HCT116 (cell line): ENCODE results near the gene ZNF385A. TPM values are rescaled to one million over a fixed set of nuclear protein-coding genes. Genes with fewer than 3 reads are reported as not detected.

Experiments used
- ATAC-seq: fragments of 200-7000 bp; cut with Tn5 transposase; 2 replicates; pipeline ENCODE4 v1.9.1; 2020; ENCODE audit warnings: mild to moderate bottlenecking, moderate library complexity
- BruUV-seq: library from RNA; stranded (reverse); fragments of 400-500 nt; replicated peaks from 2 replicates; lab custom pipeline; 2021; lab: Mats Ljungman, UMichigan
- CTCF ChIA-PET: fragments of 300-600 bp; sonication (Branson Sonifier 250); formaldehyde crosslinking; loops from one replicate; lab custom pipeline; 2021; ENCODE audit warnings: antibody characterized with exemption; lab: Charles Lee
- POLR2A ChIA-PET: fragments of 300-600, 350-600 bp; sonication (Branson Sonifier 250); formaldehyde crosslinking; loops from one replicate; lab custom pipeline; 2021; ENCODE audit warnings: antibody characterized with exemption; lab: Charles Lee
- RAD21 ChIA-PET, 2 experiments: fragments of 300-600 bp; sonication (Branson Sonifier 250); formaldehyde crosslinking; loops; one replicate each; lab custom pipeline; 2023; ENCODE audit warnings: low total read pairs in 2 of 2; ENCODE audit not compliant: uncharacterized antibody in 2 of 2, unreplicated experiment in 2 of 2, low non-redundant PET in 1 of 2; lab: Charles Lee
- DNase-seq: peaks from one replicate; pipeline ENCODE4 v3.0.0-alpha.2; 2010; ENCODE audit warnings: low read depth, low spot score
- H2AFZ ChIP-seq: fragments of 200-600 bp; shearing (Covaris generic), sonication (generic); 2 replicates; pipeline ENCODE4 v1.6.1; 2017; ENCODE audit warnings: low read depth, mixed run types, mixed read lengths, antibody characterized with exemption, low read length; ENCODE audit not compliant: poor library complexity, severe bottlenecking
- H3K27ac ChIP-seq: 2 replicates; pipeline ENCODE4 v1.5.1; 2012; ENCODE audit warnings: low read depth, low read length
- H3K27me3 ChIP-seq: fragments of 200-600 bp; sonication (generic); 2 replicates; pipeline ENCODE4 v1.6.1; 2016; ENCODE audit warnings: mixed run types, low read length, mixed read lengths; ENCODE audit not compliant: insufficient read depth
- H3K36me3 ChIP-seq, 2 experiments: fragments of 200-500 bp in 1 of 2; fragments of 200-600 bp in 1 of 2; sonication (Bioruptor generic) in 1 of 2; sonication (generic) in 1 of 2; 2 replicates each; pipeline versions ENCODE4 v1.5.1 to v1.6.1; 2014 to 2016; ENCODE audit warnings: low read length in 2 of 2, inconsistent platforms in 1 of 2, mixed read lengths in 1 of 2, mixed run types in 1 of 2; ENCODE audit not compliant: insufficient read depth in 2 of 2, control insufficient read depth in 1 of 2
- H3K4me1 ChIP-seq, 2 experiments: fragments of 200-600 bp in 1 of 2; sonication (generic) in 1 of 2; 2 replicates each; pipeline versions ENCODE4 v1.5.1 to v1.6.1; 2012 to 2017; ENCODE audit warnings: low read length in 2 of 2, inconsistent platforms in 1 of 2, mild to moderate bottlenecking in 1 of 2, mixed read lengths in 1 of 2, mixed run types in 1 of 2, moderate library complexity in 1 of 2; ENCODE audit not compliant: insufficient read depth in 2 of 2, control insufficient read depth in 1 of 2
- H3K4me2 ChIP-seq: fragments of 200-600 bp; sonication (generic); 2 replicates; pipeline ENCODE4 v1.6.1; 2017; ENCODE audit warnings: mixed run types, low read length, mixed read lengths
- H3K4me3 ChIP-seq, 2 experiments: fragments of 200-600 bp in 1 of 2; sonication (generic) in 1 of 2; replicated peaks in 1 of 2; 2 replicates each; pipeline ENCODE4 v1.5.1; 2011 to 2016; ENCODE audit warnings: low read length in 2 of 2, control low read depth in 1 of 2, low read depth in 1 of 2, mild to moderate bottlenecking in 1 of 2, mixed read lengths in 1 of 2, mixed run types in 1 of 2
- H3K79me2 ChIP-seq: fragments of 200-600 bp; sonication (generic); 2 replicates; pipeline ENCODE4 v1.6.1; 2017; ENCODE audit warnings: mild to moderate bottlenecking, mixed run types, low read length, moderate library complexity, mixed read lengths; ENCODE audit not compliant: insufficient read depth
- H3K9ac ChIP-seq: fragments of 200-600 bp; sonication (generic); 2 replicates; pipeline ENCODE4 v1.6.1; 2016; ENCODE audit warnings: low read length, mixed read lengths
- H3K9me2 ChIP-seq: fragments of 200-600 bp; sonication (generic), shearing (Covaris generic); 2 replicates; pipeline ENCODE4 v1.6.1; 2017; ENCODE audit warnings: mixed run types, mild to moderate bottlenecking, moderate library complexity; ENCODE audit not compliant: insufficient read depth
- H3K9me3 ChIP-seq, 2 experiments: fragments of 200-500 bp in 1 of 2; fragments of 200-600 bp in 1 of 2; sonication (Bioruptor generic) in 1 of 2; sonication (generic) in 1 of 2; 2 replicates each; pipeline ENCODE4 v1.6.1; 2014 to 2017; ENCODE audit warnings: low read length in 2 of 2, mixed read lengths in 2 of 2, inconsistent platforms in 1 of 2, low read depth in 1 of 2, mild to moderate bottlenecking in 1 of 2, mixed run types in 1 of 2, moderate library complexity in 1 of 2; ENCODE audit not compliant: control insufficient read depth in 1 of 2, insufficient read depth in 1 of 2
- H4K20me1 ChIP-seq: fragments of 200-600 bp; sonication (generic), shearing (Covaris generic); 2 replicates; pipeline ENCODE4 v1.6.1; 2017; ENCODE audit warnings: mixed run types, mild to moderate bottlenecking, moderate library complexity; ENCODE audit not compliant: insufficient read depth
- CBX3 ChIP-seq: IDR thresholded peaks from 2 replicates; pipeline ENCODE4 v1.6.1; 2012; ENCODE audit warnings: low read depth
- CEBPB ChIP-seq: IDR thresholded peaks from 2 replicates; pipeline ENCODE4 v1.6.1; 2012; ENCODE audit warnings: low read depth
- EGR1 ChIP-seq: IDR thresholded peaks from 2 replicates; pipeline ENCODE4 v1.6.1; 2012; ENCODE audit warnings: low read depth
- EZH2 ChIP-seq: fragments of 200-600 bp; sonication (generic); IDR thresholded peaks from 2 replicates; pipeline ENCODE4 v1.6.1; 2017; ENCODE audit warnings: antibody characterized with exemption, mixed run types
- JUND ChIP-seq: IDR thresholded peaks from 2 replicates; pipeline ENCODE4 v1.6.1; 2012
- POLR2AphosphoS5 ChIP-seq: IDR thresholded peaks from 2 replicates; pipeline ENCODE4 v1.6.1; 2011; ENCODE audit warnings: mild to moderate bottlenecking, low read depth, low read length, moderate library complexity
- RAD21 ChIP-seq: IDR thresholded peaks from 2 replicates; pipeline ENCODE4 v1.6.1; 2012; ENCODE audit warnings: low read depth, mild to moderate bottlenecking
- SIN3A ChIP-seq: IDR thresholded peaks from 2 replicates; pipeline ENCODE4 v1.6.1; 2012; ENCODE audit warnings: low read depth
- SP1 ChIP-seq: IDR thresholded peaks from 2 replicates; pipeline ENCODE4 v1.6.1; 2012; ENCODE audit warnings: low read depth
- TCF7L2 ChIP-seq: IDR thresholded peaks from 2 replicates; pipeline ENCODE4 v1.7.0; 2011; ENCODE audit warnings: borderline replicate concordance, inconsistent platforms; ENCODE audit not compliant: insufficient read depth, insufficient read length; ENCODE audit errors: extremely low read depth
- YY1 ChIP-seq: IDR thresholded peaks from 2 replicates; pipeline ENCODE4 v1.6.1; 2011; ENCODE audit warnings: low read length, low read depth, moderate library complexity, mild to moderate bottlenecking; ENCODE audit not compliant: insufficient replicate concordance; ENCODE audit errors: extremely low read depth
- ZFX ChIP-seq: fragments of 450-650 bp; IDR thresholded peaks from 2 replicates; pipeline ENCODE4 v1.6.1; 2017
- ZNF274 ChIP-seq: fragments of 200-500 bp; sonication (Bioruptor generic); IDR thresholded peaks from 2 replicates; pipeline ENCODE4 v1.6.1; 2014; ENCODE audit warnings: mild to moderate bottlenecking, low read depth, low read length, inconsistent platforms
- intact Hi-C: fragments of 100-400 bp; cut with micrococcal nuclease; formaldehyde crosslinking; loops from 2 replicates; pipeline ENCODE4 v1.10.0; 2022
- total RNA-seq: library from RNA; stranded (reverse); gene quantifications from one replicate; pipeline ENCODE4 v1.2.1, GENCODE V29; 2021; ENCODE audit not compliant: unreplicated experiment
- TF ChIP-seq, protein P1 (sequence below): IDR thresholded peaks from 2 replicates; pipeline ENCODE4 v1.6.1; 2012
- TF ChIP-seq, protein P2 (sequence below), 3 experiments: fragments of 200-600 bp in 1 of 3; sonication (generic) in 1 of 3; IDR thresholded peaks in 2 of 3; conservative IDR thresholded peaks in 1 of 3; 2 replicates each; pipeline ENCODE4 v1.5.1; 2012 to 2017; ENCODE audit warnings: low read depth in 2 of 3, low read length in 2 of 3, antibody characterized with exemption in 1 of 3, borderline replicate concordance in 1 of 3, control low read depth in 1 of 3, mild to moderate bottlenecking in 1 of 3, mixed read lengths in 1 of 3, mixed run types in 1 of 3, moderate library complexity in 1 of 3; ENCODE audit not compliant: insufficient read depth in 1 of 3
- TF ChIP-seq, protein P3 (sequence below): IDR thresholded peaks from 2 replicates; pipeline ENCODE4 v1.6.1; 2012; ENCODE audit warnings: low read depth

Gene ZNF385A
- total RNA-seq, 1 experiment from 2014 or later = 34.7 TPM

DNA sequence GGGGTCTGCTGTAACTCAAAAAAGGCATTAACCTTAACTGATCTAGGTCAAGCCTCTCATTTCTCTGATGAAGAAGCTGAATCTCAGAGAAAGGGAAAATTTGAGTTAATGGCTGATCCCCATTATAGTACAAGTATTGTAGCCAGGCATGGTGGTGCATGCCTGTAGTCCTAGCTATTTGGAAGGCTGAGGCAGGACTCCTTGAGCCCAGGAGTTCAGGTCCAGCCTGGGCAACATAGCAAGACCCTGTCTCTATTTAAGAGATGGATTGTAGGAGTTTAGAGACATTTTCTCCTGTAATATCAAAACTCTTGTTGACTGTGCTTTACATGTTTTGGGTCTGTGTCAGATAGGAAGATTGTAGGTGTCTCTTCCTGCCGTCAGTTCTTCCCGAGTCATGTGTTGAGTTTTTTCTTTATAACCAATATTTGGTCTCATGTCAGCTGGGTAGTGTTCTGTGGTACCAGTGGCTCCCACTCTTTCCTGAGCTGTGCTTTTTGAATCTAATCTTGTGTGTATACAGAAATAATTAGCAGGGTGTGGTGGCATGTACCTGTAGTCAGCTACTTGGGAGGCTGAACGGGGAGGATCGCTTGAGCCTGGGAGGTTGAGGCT, 51.0 kb downstream of the ZNF385A start:
- Histone ChIP-seq H3K79me2 (peaks cover 98% of the 10 kb centered on the region), H3K9me2 (no peaks in the 10 kb centered on the region), H3K4me1 (peaks cover 27 to 38% of the 10 kb centered on the region in 2 experiments), H4K20me1 (peaks cover 9% of the 10 kb centered on the region; the same call in 1 of the 2 replicates)
- RAD21 ChIA-PET = no interaction called here
- no peak for TF ChIP-seq ZFX
- TF ChIP-seq ZNF274 = no peak
- TF ChIP-seq JUND = no peak
- TF ChIP-seq TCF7L2 = no peak
- no peak for TF ChIP-seq SP1
- no peak for TF ChIP-seq CEBPB
- TF ChIP-seq POLR2AphosphoS5 = no peak
- TF ChIP-seq EGR1 = no peak
- TF ChIP-seq SIN3A = no peak
- no peak for TF ChIP-seq RAD21
- TF ChIP-seq, protein P1, sequence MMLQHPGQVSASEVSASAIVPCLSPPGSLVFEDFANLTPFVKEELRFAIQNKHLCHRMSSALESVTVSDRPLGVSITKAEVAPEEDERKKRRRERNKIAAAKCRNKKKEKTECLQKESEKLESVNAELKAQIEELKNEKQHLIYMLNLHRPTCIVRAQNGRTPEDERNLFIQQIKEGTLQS = no peak
- no peak for TF ChIP-seq CBX3
- TF ChIP-seq, protein P2, sequence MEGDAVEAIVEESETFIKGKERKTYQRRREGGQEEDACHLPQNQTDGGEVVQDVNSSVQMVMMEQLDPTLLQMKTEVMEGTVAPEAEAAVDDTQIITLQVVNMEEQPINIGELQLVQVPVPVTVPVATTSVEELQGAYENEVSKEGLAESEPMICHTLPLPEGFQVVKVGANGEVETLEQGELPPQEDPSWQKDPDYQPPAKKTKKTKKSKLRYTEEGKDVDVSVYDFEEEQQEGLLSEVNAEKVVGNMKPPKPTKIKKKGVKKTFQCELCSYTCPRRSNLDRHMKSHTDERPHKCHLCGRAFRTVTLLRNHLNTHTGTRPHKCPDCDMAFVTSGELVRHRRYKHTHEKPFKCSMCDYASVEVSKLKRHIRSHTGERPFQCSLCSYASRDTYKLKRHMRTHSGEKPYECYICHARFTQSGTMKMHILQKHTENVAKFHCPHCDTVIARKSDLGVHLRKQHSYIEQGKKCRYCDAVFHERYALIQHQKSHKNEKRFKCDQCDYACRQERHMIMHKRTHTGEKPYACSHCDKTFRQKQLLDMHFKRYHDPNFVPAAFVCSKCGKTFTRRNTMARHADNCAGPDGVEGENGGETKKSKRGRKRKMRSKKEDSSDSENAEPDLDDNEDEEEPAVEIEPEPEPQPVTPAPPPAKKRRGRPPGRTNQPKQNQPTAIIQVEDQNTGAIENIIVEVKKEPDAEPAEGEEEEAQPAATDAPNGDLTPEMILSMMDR (IDR thresholded peaks at IDR 0.05 in 2 of 3, conservative IDR thresholded peaks at IDR 0.05 in 1 of 3; ENCODE audit: borderline replicate concordance in 1 of 3, insufficient read depth in 1 of 3, low read depth in 2 of 3, low read length in 2 of 3) = no peak
- no peak for TF ChIP-seq EZH2
- TF ChIP-seq YY1 = no peak
- TF ChIP-seq, protein P3, sequence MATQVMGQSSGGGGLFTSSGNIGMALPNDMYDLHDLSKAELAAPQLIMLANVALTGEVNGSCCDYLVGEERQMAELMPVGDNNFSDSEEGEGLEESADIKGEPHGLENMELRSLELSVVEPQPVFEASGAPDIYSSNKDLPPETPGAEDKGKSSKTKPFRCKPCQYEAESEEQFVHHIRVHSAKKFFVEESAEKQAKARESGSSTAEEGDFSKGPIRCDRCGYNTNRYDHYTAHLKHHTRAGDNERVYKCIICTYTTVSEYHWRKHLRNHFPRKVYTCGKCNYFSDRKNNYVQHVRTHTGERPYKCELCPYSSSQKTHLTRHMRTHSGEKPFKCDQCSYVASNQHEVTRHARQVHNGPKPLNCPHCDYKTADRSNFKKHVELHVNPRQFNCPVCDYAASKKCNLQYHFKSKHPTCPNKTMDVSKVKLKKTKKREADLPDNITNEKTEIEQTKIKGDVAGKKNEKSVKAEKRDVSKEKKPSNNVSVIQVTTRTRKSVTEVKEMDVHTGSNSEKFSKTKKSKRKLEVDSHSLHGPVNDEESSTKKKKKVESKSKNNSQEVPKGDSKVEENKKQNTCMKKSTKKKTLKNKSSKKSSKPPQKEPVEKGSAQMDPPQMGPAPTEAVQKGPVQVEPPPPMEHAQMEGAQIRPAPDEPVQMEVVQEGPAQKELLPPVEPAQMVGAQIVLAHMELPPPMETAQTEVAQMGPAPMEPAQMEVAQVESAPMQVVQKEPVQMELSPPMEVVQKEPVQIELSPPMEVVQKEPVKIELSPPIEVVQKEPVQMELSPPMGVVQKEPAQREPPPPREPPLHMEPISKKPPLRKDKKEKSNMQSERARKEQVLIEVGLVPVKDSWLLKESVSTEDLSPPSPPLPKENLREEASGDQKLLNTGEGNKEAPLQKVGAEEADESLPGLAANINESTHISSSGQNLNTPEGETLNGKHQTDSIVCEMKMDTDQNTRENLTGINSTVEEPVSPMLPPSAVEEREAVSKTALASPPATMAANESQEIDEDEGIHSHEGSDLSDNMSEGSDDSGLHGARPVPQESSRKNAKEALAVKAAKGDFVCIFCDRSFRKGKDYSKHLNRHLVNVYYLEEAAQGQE = no peak
- TF ChIP-seq, all 23 proteins: peak for 0
- H3K4me3 ChIP-seq = no peak overlapping the region
- intact Hi-C loops = no loop called here
- ATAC-seq (no peak), DNase-seq (no peak)
- H3K9ac ChIP-seq = no peak overlapping the region
- ChIA-PET POLR2A (interaction anchor here (1.8 to 3.7 kb wide), 2 partner anchors 26 to 53 kb away, joined by 9 to 17 read pairs; partner anchors contain the start of genes CBX5 and HNRNPA1), CTCF (interaction anchor here (0.9 to 4.9 kb wide), 5 partner anchors 8 to 82 kb away, joined by 3 to 63 read pairs (median 3); partner anchors contain the start of gene COPZ1)
- H3K27me3 ChIP-seq = no peaks in the 10 kb centered on the region
- H3K27ac ChIP-seq = no peak overlapping the region
- H3K4me2 ChIP-seq = no peak overlapping the region
- BruUV-seq = no TSS peak
- H3K36me3 ChIP-seq = peaks cover 6 to 12% of the 10 kb centered on the region in 2 experiments; a peak in 3 of 4 replicates
- H3K9me3 ChIP-seq = no peaks in the 10 kb centered on the region
- no peak overlapping the region for H2AFZ ChIP-seq
